Astrocyte of the cerebellum (primary cell): ENCODE measurements around the gene SKAP2.

ENCODE experiments used
- DNase-seq: peaks from one replicate; pipeline ENCODE4 v3.0.0-alpha.2; 2011; ENCODE audit warnings: low read depth
- H3K4me3 ChIP-seq: 2 replicates; pipeline ENCODE4 v1.5.1; 2011; ENCODE audit warnings: mild to moderate bottlenecking, low read depth, low read length, moderate library complexity
- CTCF ChIP-seq: IDR thresholded peaks from 2 replicates; pipeline ENCODE4 v1.5.1; 2012; ENCODE audit warnings: low read length, low read depth, moderate library complexity, mild to moderate bottlenecking; ENCODE audit errors: missing control alignments
- in situ Hi-C: cut with HindIII; loops from 2 replicates; pipeline ENCODE4 v1.10.0; 2017; ENCODE audit warnings: low sequenced_read_pairs

Gene SKAP2

GRCh38 chr7:26668821-26669220, 195.6 kb downstream of the SKAP2 start:
- TF ChIP-seq CTCF, result no peak
- in situ Hi-C loops, result no loop called here
- no peak overlapping the region for H3K4me3 ChIP-seq
- no peak for DNase-seq

GRCh38 chr7:26667514-26668133, 196.8 kb downstream of the SKAP2 start:
- no peak overlapping the region for H3K4me3 ChIP-seq
- DNase-seq, result peak; percentile 84
- peak; percentile 86 for TF ChIP-seq CTCF
- in situ Hi-C loops, result no loop called here

GRCh38 chr7:26664735-26665416, 199.5 kb downstream of the SKAP2 start:
- in situ Hi-C loops, result no loop called here
- no peak overlapping the region for H3K4me3 ChIP-seq
- no peak for TF ChIP-seq CTCF
- no peak for DNase-seq

GRCh38 chr7:26664274-26664673, 200.1 kb downstream of the SKAP2 start:
- in situ Hi-C loops, result no loop called here
- no peak for TF ChIP-seq CTCF
- H3K4me3 ChIP-seq, result no peak overlapping the region
- no peak for DNase-seq

- in situ Hi-C loops, result no loop called here
- TF ChIP-seq CTCF, result no peak
- H3K4me3 ChIP-seq, result no peak overlapping the region
- no peak for DNase-seq
Observed at GRCh38 chr7:26663874-26664273, 200.5 kb downstream of the SKAP2 start.

- no peak for DNase-seq
- no peak overlapping the region for H3K4me3 ChIP-seq
- TF ChIP-seq CTCF, result no peak
- in situ Hi-C loops, result no loop called here
Observed at GRCh38 chr7:26662646-26663045, 201.7 kb downstream of the SKAP2 start.
